HL-60 (cell line): Measurements from ENCODE around the gene MLST8.

ENCODE experiments used
- DNase-seq, 2 experiments: peaks; one replicate each; pipeline ENCODE4 v3.0.0-alpha.2; 2010 to 2020; ENCODE audit warnings: low read depth in 1 of 2, low spot score in 1 of 2
- H3K27ac ChIP-seq: fragments of 250-450 bp; sonication (Bioruptor Pico); replicated peaks from 2 replicates; pipeline ENCODE4 v1.5.1; 2020; ENCODE audit warnings: mild to moderate bottlenecking, moderate library complexity
- H3K27me3 ChIP-seq: fragments of 250-450 bp; sonication (Bioruptor Pico); 2 replicates; pipeline ENCODE4 v1.5.1; 2021; ENCODE audit warnings: mild to moderate bottlenecking, moderate library complexity; ENCODE audit not compliant: insufficient read depth, poor library complexity, severe bottlenecking
- H3K4me3 ChIP-seq: replicated peaks from 2 replicates; pipeline ENCODE4 v1.5.1; 2011; ENCODE audit warnings: mild to moderate bottlenecking, control low read depth, low read length; ENCODE audit not compliant: insufficient read depth
- GABPA ChIP-seq: IDR thresholded peaks from 2 replicates; pipeline ENCODE4 v1.6.1; 2012; ENCODE audit warnings: low read depth
- POLR2AphosphoS5 ChIP-seq: IDR thresholded peaks from 2 replicates; pipeline ENCODE4 v1.6.1; 2012; ENCODE audit warnings: low read depth
- REST ChIP-seq: IDR thresholded peaks from 2 replicates; pipeline ENCODE4 v1.6.1; 2012; ENCODE audit warnings: low read depth; ENCODE audit not compliant: insufficient replicate concordance
- SPI1 ChIP-seq: IDR thresholded peaks from 2 replicates; pipeline ENCODE4 v1.6.1; 2012; ENCODE audit warnings: low read depth, mild to moderate bottlenecking, borderline replicate concordance
- TF ChIP-seq, protein P1 (sequence below): IDR thresholded peaks from one replicate; pipeline ENCODE4 v1.5.1; 2011; ENCODE audit warnings: low read length, control low read depth, inconsistent platforms; ENCODE audit not compliant: insufficient read depth

The MLST8 gene

GRCh38 chr16:2232094-2232990, 27.1 kb downstream of the MLST8 start:
- no peak for DNase-seq
- TF ChIP-seq SPI1 (no peak), GABPA (no peak), POLR2AphosphoS5 (no peak), REST (no peak)
- TF ChIP-seq, protein P1, sequence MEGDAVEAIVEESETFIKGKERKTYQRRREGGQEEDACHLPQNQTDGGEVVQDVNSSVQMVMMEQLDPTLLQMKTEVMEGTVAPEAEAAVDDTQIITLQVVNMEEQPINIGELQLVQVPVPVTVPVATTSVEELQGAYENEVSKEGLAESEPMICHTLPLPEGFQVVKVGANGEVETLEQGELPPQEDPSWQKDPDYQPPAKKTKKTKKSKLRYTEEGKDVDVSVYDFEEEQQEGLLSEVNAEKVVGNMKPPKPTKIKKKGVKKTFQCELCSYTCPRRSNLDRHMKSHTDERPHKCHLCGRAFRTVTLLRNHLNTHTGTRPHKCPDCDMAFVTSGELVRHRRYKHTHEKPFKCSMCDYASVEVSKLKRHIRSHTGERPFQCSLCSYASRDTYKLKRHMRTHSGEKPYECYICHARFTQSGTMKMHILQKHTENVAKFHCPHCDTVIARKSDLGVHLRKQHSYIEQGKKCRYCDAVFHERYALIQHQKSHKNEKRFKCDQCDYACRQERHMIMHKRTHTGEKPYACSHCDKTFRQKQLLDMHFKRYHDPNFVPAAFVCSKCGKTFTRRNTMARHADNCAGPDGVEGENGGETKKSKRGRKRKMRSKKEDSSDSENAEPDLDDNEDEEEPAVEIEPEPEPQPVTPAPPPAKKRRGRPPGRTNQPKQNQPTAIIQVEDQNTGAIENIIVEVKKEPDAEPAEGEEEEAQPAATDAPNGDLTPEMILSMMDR, result no peak
- Histone ChIP-seq H3K27ac (no peak overlapping the region), H3K4me3 (no peak overlapping the region), H3K27me3 (no peaks in the 10 kb centered on the region)

DNA sequence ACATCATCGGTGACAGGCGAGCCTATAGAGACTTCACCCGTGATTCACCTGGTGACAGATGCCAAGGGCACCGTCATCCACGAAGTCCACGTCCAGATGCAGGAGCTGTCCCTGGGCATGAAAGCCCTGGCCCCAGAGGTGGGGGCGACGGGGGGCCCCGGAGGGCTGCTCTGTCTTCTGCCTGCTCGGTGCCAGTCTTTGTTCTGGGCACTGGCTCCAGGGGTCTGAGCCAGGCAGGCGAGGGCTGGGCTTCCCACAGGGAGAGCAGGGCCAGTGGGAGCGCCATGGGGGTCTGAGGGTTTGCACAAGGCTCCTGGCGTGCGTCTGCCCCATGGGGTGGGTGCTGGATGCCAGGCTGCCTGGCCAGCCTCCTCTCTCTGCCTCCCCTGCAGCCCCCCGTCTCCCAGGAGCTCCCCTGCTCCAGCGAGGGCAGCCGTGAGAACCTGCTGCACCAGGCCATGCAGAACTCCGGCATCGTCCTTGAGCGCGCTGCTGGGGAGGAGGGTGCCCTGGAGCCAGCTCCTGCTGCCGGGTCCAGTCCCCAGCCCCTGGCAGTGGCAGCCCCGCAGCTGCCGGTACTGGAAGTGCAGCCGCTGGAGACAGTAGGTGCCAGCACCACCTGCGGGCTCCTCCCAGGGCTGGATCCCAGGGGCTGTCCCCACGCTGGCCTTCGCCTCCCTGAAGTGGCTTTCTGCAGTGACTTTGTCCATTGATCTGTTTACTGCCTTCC, 28.0 kb downstream of the MLST8 start:
- DNase-seq, result no peak
- H3K27ac ChIP-seq, result no peak overlapping the region
- no peak overlapping the region for H3K4me3 ChIP-seq
- no peaks in the 10 kb centered on the region for H3K27me3 ChIP-seq
- no peak for TF ChIP-seq SPI1
- no peak for TF ChIP-seq GABPA
- TF ChIP-seq POLR2AphosphoS5, result no peak
- TF ChIP-seq, protein P1, result no peak
- TF ChIP-seq REST, result no peak

DNA sequence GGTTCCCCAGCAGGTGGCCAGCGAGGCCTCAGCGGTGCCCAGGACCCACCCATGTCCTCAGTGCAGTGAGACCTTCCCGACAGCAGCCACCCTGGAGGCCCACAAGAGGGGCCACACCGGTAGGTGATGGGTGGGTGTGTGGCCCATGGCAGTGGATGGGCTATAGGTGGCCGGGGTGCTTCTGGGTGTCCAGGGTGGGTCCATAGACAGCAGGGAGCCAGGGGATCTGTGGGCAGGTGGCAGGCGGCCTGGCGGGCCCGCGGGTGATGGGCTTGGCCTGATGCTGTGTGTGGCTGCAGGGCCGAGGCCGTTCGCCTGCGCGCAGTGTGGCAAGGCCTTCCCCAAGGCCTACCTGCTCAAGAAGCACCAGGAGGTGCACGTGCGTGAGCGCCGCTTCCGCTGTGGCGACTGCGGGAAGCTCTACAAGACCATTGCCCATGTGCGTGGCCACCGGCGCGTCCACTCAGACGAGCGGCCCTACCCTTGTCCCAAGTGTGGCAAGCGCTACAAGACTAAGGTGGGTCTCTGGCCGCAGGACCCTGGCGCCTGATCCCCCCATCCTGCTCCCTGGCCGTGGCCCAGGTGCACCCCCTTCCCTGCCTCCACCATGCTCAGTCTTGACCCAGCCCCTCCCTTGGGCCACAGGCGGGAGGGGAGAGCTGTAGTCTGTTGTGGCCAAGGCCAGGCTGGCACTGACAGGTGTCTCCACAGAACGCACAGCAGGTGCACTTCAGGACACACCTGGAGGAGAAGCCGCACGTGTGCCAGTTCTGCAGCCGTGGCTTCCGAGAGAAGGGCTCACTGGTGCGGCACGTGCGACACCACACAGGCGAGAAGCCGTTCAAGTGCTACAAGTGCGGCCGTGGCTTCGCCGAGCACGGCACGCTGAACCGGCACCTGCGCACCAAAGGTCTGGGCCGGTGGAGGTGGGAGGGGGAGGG, 28.9 kb downstream of the MLST8 start:
- no peak overlapping the region for H3K27ac ChIP-seq

More for the DNA sequence above, 28.9 kb downstream of the MLST8 start:
- TF ChIP-seq REST (no peak), SPI1 (no peak), GABPA (no peak), POLR2AphosphoS5 (no peak)
- TF ChIP-seq, protein P1, result no peak
- H3K27me3 ChIP-seq, result no peaks in the 10 kb centered on the region
- no peak for DNase-seq
- no peak overlapping the region for H3K4me3 ChIP-seq
